Activated effector memory CD4-positive, alpha-beta T cell treated with anti-CD3 and anti-CD28 coated beads, Interleukin-2, amount 50 U/mL, for 16 hours (primary cell): ENCODE results near the gene STX11.

ENCODE experiments used
- DNase-seq: peaks from one replicate; pipeline ENCODE4 v3.0.0-alpha.2; 2020

Gene STX11

GRCh38 chr6:144216668-144217218, 66.4 kb downstream of the STX11 start:
- no peak for DNase-seq

- DNase-seq = no peak
These were observed 66.9 kb downstream of the STX11 start for GRCh38 chr6:144217264-144217663.

GRCh38 chr6:144217797-144218196, 67.5 kb downstream of the STX11 start:
- no peak for DNase-seq

- DNase-seq = no peak
These were observed 68.9 kb downstream of the STX11 start for GRCh38 chr6:144219056-144219685.

GRCh38 chr6:144220031-144220790, 69.9 kb downstream of the STX11 start:
- DNase-seq = no peak

GRCh38 chr6:144223686-144224085, 73.4 kb downstream of the STX11 start:
- no peak for DNase-seq

GRCh38 chr6:144231721-144232120, 81.4 kb downstream of the STX11 start:
- no peak for DNase-seq

GRCh38 chr6:144232176-144232831, 82.0 kb downstream of the STX11 start:
- DNase-seq = no peak

- no peak for DNase-seq
These were observed 82.5 kb downstream of the STX11 start for GRCh38 chr6:144232832-144233230.

- DNase-seq = no peak
These were observed 84.1 kb downstream of the STX11 start for GRCh38 chr6:144234399-144234798.

GRCh38 chr6:144234935-144235334, 84.6 kb downstream of the STX11 start:
- no peak for DNase-seq
